NOMO-1 treated with DMSO at 0.1 percent for 48 hours (cell line): ENCODE data around the gene INPP5B.
"Not testable (repeated sequence)": the region's sequence is repeated elsewhere in the genome, so short reads cannot be mapped to it uniquely, and the experiment has no call there.

ENCODE experiments used
- DNase-seq: peaks from one replicate; lab custom pipeline; 2025; ENCODE audit not compliant: unreplicated experiment; lab: John Stamatoyannopoulos, UW

Gene INPP5B

DNA sequence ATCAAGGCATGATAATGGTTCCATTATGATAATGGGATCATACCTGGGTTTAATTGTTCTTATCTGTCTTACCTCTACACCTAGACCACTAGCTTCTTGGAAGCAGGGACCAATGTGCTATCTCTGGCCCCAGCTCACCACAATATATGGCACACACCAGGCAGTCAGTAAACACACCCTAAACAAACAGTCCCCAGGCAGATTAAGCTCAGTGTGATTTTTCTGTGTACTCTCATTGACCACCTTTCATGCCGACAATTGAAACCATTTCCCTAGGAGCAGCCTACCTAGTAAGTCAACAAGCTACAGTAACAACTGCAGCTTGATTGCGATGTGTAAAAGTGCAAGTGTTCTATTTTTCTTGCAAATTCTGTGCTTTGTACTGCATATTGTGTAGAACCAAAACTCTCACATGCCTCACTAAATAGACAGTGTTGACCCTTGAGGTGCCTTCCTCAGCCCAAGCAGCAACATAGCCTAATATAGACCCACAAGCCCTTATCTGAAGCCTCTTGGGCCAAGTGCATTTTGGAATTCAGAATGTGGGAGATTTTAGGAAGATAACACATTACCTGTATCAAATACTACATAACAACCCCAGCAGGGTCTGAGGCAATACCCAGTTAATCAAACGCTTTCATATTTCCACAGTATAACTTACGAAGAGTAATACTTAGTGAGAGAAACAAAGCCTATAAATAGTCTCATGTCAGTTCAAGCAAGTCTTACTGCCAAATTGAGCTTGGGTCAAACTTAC lies 32.0 kb downstream of the INPP5B start:
- DNase-seq: no peak

DNA sequence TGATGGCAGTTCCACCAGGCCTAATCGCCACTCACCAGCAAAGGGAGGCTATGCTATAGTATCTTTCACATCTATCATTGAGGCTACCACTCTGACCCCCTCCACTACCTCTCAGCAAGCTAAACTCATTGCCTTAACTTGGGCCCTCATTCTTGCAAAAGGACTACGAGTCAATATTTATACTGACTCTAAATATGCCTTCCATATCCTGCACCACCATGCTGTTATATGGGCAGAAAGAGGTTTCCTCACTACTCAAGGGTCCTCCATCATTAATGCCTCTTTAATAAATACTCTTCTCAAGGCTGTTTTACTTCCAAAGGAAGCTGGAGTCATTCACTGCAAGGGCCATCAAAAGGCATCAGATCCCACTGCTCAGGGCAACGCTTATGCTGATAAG lies 35.4 kb downstream of the INPP5B start:
- not testable (repeated sequence) for DNase-seq

DNA sequence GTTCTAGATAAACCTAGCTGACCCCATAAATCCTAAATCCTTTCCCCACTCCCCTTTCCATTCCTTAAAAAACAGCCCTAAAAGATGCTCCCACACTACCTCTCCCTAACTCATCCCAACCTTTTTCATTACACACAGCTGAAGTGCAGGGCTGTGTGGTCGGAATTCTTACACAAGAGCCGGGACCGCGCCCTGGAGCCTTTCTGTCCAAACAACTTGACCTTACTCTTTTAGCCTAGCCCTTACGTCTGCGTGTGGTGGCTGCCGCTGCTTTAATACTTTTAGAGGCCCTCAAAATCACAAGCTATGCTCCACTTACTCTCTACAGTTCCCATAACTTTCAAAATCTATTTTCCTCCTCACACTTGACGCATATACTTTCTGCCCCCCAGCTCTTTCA lies 36.0 kb downstream of the INPP5B start:
- DNase-seq: not testable (repeated sequence)

DNA sequence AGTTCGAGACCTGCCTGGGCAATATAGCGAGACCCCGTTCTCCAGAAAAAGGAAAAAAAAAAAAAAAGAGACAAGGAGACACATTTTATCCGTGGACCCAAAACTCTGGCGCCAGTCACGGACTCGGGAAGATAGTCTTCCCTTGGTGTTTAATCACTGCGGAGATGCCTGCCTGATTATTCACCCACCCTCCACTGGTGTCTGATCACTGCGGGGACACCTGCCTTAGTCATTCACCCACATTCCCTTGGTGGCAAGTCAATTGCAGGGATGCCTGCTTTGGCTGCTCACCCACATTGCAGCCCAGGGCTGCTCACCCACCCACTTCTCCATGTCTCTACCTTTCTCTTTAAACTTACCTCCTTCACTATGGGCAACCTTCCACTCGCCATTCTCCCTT lies 38.3 kb downstream of the INPP5B start:
- DNase-seq: not testable (repeated sequence)

DNA sequence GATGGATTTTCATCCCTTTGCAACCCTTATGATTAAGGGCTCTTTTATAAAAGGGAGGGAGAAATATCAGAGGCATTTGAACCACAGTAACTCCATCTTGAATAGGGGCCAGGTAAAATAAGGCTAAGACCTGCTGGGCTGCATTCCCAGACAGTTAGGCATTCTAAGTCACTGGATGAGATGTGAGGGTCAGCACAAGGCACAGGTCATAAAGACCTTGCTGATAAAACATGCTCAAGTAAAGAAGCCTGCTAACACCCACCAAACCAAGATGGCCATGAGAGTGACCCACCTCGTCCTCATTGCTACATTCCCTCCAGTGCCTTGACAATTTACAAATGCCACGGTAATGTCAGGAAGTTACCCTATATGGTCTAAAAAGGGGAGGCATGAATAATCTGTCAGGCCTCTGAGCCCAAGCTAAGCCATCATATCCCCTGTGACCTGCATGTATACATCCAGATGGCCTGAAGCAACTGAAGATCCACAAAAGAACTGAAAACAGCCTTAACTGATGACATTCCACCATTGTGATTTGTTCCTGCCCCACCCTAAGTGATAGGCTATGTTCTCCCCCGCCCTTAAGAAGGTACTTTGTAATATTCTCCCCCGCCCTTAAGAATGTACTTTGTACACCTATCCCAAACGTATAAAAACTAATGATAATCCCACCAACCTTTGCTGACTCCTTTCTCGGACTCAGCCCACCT lies 39.3 kb downstream of the INPP5B start:
- DNase-seq: not testable (repeated sequence)

DNA sequence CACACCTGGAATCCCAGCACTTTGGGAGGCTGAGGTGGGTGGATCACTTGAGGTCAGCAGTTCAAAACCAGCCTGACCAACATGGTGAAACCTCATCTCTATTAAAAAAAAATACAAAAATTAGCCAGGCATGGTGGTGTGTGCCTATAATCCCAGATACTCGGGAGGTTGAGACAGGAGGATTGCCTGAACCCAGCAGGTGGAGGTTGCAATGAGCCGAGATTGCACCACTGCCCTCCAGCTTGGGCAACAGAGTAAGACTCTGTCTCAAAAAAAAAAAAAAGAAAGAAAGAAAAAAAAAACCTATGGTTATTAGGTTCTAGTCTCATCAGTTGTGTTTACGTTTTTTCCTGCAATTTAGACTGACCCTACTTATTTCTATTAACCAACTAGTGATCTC lies 40.3 kb downstream of the INPP5B start:
- not testable (repeated sequence) for DNase-seq

DNA sequence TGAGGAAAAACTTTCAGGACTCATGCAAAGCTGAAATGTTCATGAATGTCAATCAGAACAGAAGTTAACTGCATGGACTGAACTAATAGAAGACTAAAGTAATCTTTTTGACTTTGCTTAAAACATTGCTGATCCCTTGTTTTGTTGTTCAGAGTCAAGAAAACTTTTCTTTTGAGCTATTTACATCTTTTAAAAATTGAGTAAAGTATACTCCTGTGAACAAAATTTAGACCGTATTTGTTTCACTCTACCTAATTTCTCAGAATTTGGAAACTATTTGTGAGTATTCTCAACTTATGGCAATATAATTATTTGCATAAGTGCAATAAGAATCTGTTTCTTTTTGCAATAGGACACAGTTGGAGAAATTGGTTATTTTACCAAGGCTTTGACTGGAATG lies 41.1 kb downstream of the INPP5B start:
- no peak for DNase-seq

DNA sequence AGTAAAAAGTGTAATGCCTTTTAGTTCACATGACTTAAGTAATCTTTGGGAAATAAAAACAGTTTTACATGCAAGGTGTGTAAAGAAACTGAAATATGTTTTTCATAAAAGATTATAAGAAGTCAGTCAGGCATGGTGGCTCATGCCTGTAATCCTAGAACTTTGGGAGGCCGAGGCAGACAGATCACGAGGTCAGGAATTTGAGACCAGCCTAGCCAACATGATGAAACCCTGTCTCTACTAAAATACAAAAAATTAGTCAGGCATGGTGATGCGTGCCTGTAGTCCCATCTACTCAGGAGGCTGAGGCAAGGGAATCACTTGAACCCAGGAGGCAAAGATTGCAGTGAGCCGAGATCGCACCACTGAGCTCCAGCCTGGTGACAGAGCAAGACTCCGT lies 42.9 kb downstream of the INPP5B start:
- not testable (repeated sequence) for DNase-seq

DNA sequence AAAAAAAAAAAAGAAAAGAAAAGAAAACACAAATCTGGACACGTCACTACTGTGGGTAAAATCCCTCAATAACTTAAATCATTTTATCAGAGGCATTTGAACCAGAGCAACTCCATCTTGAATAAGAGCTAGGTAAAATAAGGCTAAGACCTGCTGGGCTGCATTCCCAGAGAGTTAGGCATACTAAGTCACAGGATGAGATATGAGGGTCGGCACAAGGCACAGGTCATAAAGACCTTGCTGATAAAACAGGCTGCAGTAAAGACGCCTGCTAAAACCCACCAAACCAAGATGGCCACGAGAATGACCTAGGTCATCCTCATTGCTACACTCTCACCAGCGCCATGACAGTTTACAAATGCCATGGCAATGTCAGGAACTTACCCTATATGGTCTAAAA lies 43.9 kb downstream of the INPP5B start:
- DNase-seq: no peak

DNA sequence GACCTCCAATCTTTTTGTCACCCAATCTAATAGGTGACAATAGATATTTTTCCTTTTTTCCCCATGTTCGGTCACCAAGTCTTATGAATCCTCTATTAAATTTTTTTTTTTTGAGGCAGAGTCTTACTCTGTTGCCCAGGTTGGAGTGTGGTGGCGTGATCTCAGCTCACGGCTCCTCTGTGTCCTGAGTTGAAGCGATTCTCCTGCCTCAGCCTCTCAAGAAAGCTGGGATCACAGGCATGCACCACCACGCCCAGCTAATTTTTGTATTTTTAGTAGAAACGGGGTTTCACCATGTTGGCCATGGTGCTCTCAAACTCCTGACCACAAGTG lies 45.0 kb downstream of the INPP5B start:
- no peak for DNase-seq

DNA sequence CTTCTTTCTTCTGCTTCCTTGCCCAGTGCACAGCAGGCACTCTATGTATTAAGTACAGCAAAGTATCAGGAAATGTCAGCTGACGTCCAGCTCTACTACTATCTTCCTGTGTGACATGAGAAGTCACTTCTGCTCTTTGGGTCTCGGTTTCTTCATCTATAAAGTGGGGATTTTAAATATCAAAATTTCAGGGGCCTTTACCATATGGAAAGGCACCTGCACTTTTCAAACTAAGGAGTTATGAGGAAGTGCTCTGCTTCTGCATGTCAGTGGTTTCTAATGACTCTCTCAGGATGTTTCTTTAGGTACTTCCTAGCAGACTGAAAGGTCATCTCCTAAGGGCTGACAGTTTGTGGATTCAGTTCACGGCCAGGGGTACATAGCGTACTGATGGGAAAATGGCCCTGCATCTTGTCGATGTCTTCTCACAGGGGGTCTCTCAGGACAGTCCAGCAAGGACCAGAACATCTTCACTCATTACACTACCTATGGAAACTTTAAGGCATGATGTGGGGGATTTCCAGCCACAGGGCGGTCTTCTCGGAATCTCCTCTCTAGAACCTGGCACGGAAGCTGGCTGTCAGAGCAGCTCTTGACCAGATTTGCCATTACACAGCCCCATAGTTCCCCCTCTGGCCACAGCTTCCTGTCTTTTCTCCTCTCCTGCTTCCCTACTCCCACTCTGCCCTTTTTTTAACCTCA lies 45.5 kb downstream of the INPP5B start:
- DNase-seq: peak; percentile 45

DNA sequence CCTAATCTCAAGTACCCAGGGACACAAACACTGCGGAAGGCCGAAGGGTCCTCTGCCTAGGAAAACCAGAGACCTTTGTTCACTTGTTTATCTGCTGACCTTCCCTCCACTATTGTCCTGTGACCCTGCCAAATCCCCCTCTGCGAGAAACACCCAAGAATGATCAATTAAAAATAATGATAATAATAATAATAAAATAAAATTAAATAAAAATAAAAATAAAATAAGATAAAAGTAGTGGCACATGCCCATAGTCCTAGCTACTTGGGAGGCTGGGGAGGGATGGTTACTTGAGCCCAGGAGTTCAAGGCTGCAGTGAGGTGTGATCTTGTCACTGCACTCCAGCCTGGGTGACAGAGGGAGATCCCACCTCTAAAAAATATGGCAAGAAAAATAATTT lies 49.3 kb downstream of the INPP5B start:
- not testable (repeated sequence) for DNase-seq

DNA sequence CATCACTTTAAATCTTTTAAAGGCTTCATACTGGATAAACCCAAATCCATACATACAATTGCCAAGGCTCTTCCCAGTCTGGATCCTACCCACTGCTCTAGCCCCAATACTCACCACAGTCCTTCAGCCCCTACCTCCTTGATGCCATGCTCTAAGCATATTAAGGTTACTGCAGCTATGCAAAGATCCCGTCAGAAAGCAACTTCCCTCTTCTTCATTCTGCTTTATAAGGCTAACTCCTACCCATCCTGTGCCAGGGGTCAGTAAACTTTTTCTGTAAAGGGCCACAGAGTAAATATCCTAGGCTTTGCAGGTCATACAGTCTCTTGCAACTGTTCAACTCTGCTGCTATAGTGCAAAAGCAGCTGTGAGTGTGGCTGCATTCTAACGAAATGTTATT lies 53.2 kb downstream of the INPP5B start:
- DNase-seq: no peak

DNA sequence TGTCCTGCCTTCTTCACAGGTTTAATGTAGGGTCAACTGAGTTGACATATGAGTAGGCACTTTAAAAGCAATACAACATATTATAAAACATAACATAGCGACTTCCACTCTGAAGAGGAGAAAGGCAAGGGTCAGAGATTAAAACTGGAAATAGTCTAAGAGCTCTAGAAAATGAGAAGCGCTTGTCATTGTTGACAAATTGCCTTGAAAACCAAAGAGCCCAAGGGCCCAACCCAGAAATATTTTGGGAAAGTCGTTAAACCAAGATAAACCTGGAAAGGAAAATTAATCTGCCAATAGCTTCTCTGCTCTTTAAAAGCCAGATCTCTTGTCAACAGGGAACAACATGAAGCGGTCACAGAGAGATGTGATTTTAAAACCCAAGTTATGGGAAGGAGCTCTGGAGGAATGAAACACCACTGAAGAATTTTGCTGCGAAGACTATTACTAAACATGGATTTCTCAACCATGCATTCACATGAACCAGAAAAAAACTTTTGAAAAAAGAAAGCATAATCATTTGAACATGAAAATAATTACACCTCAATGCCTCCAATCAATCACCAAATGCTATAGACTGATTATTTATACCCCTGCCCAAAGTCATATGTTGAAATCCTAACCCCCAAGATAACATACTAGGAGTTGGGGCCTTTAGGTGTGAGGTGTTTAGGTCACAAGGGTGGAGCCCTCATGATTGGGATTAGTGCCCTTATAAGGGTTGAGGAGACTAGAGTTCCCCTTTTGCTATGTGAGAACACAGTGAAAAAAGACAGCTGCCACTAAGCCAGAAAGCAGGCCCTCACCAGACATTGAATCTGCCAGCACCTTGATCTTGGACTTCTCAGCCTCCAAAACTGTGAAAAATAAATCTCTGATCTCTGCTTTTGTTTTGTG lies 54.5 kb downstream of the INPP5B start:
- peak; percentile 24 for DNase-seq

DNA sequence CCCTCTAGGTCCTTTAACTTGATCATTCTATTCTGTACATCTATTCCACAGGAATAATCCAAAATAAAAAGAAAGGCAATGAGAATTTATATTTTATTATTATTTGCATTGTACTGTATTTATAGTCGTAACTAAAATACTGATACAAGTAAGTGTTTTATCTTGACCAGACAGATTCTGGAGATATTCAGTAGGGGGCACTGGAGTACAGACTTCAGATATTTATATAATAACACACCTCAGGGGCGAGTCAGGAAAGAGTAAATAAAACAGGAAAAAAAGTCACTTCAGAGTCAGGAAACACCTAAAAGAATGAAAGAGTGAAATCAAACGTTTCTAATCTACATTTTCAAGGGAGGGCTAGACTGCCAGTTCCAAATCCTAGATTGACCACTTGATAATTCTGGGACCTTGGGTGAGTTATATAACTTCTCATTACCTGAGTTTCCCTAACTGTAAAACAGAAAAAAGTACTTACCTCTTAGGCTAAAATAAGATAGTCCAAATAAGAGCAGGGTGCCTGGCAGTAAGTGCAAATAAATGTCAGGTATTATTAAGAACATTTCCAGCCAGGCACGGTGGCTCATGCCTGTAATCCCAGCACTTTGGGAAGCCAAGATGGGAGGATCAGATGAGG lies 56.4 kb downstream of the INPP5B start:
- peak; percentile 60 for DNase-seq

DNA sequence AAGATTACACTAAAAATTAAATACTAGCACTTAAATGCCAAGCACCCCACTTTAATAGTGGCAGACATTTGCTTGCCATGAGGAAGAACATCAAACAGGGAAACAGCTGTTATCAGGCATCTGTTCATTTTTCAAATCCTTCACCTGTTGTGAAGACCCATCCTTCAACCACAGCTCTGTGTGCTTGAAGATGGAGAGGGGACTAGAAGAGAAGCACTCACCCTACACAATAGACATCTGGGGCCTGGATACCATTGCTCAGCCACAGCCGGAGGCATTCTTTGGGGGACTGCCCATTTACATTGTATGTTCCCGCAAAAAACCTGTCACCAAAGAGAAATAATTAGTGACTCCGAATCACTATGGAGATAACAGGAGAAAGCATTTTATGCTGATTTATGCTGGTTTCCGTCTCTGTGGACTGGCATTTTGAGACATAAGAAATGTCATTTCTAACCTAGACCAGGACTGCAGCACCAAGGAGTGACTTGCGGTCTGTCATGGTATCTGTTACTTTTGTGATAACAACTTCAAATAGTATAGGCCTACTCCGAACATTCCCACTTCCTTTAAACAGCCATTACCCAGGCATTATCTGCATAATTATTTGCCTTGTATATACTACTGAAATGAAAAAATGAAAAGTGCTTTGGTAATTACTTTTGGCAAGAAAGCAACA lies 58.7 kb downstream of the INPP5B start:
- DNase-seq: no peak

DNA sequence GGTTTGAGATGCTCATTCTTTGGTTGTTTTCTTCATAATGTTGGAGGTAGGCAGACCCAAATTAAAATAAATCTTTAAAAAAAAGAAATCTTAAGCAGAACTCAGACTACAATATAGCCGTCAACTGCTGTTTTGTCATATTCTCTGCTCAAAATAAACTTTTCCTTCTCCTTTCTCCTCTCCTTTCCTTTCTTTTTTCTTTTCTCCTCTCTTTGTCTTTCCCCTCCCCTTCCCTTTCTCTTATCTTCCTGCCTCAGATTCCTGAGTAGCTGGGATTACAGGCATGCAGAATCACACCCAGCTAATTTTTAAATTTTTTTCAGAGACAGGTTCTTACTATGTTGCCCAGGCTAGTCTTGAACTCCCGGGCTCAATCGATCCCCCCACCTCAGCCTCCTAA lies 62.7 kb downstream of the INPP5B start:
- no peak for DNase-seq

DNA sequence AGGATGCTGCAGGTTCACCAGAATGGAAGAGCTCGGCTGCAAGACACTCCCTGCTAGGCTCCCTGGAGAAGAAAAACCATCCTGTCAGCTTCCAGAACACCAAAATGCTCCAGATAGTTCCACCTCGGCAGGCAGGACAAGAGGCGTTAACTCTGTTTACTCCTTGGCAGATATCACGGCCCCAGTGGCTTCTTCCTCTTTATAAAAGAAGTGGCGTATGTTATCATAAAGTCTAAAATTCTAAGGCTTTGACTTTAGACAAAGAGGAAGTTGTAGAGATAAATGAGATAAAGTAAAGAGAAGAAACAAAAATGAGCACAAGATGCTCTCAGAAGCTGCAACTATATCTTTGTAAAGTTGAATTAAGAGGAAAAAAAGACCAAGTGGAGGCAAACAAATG lies 63.2 kb downstream of the INPP5B start:
- no peak for DNase-seq

DNA sequence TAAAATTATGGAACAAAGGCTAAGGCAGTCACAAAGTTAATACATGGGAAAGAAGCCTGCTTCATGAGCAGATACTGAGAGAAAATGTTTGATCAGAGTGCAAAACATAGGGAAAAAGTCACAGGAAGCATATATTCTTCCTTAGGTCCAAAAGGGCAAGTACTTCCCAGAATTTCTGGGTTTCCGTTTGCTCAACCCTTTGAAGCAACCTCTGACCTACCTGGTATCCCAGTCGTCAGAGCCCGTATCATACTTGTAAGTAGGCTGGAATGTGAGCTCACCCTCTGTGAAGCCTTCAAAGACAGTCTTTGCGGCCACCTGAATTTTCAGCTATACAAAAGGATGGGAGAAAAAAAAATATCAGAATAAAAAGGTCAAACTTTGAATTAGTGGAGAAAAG lies 67.0 kb downstream of the INPP5B start:
- DNase-seq: no peak

DNA sequence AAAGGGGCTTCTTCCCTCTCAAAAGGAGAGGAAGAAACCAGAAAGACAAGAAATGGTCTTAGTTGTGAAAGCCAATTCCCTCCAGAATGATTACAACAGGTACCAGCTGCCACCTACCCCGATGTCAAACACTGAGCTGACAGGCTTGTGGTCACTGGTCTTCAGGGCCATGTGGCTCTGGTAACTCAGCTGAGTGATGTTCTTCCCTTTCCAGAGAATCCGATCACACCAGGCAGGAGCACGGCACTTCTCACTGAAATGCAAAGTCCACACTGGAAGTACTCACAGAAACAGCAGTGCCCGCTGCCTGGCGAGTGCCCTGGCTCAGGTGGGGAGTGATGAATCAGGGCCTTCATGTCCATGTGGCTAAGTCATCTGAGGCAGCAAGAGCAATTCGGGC lies 68.8 kb downstream of the INPP5B start:
- DNase-seq: no peak
